Measurements from ENCODE around the gene RASA2. TPM values are rescaled to one million over a fixed set of nuclear protein-coding genes. Genes with fewer than 3 reads are reported as not detected.

RASA2 gene
- polyA plus RNA-seq, 1 donor (not counting 4 experiments of a cell fraction or from before 2014, with no cell fraction given): 10.3 TPM

GRCh38 chr3:141450727-141451375 is 36.0 kb upstream of the RASA2 start:
- Histone ChIP-seq H3K36me3 (ENCODE audit: control insufficient read depth in 2 of 2, extremely low read depth in 1 of 2, insufficient read depth in 2 of 2, low read length in 2 of 2) (peaks cover 6 to 10% of the 10 kb centered on the region in 2 experiments), H3K9me3 (ENCODE audit: control insufficient read depth, low read depth, low read length) (no peaks in the 10 kb centered on the region), H3K79me2 (ENCODE audit: control insufficient read depth, insufficient read depth, low read length) (no peaks in the 10 kb centered on the region), H3K4me3 (ENCODE audit: control insufficient read depth in 2 of 3, extremely low read depth in 1 of 3, insufficient read depth in 2 of 3, low read depth in 1 of 3, low read length in 3 of 3) (no peak overlapping the region), H3K27ac (ENCODE audit: control insufficient read depth, insufficient read depth, low read length) (no peak overlapping the region), H3K9me1 (ENCODE audit: control insufficient read depth, extremely low read depth, insufficient read depth, low read length) (no peaks in the 10 kb centered on the region), H4K20me1 (ENCODE audit: control insufficient read depth, extremely low read depth, insufficient read depth, low read length) (no peaks in the 10 kb centered on the region), H3K27me3 (ENCODE audit: control insufficient read depth, extremely low read depth, insufficient read depth, low read length) (no peaks in the 10 kb centered on the region), H2AFZ (ENCODE audit: control insufficient read depth, low read length) (no peak overlapping the region), H3K4me2 (ENCODE audit: control insufficient read depth, extremely low read depth, insufficient read depth, low read depth, low read length) (no peak overlapping the region), H3K4me1 (ENCODE audit: control insufficient read depth, extremely low read depth, insufficient read depth, low read length) (peaks cover 3% of the 10 kb centered on the region), H3K9ac (ENCODE audit: control insufficient read depth, extremely low read depth, insufficient read depth, low read length) (no peak overlapping the region)
- FAIRE-seq (no peak), DNase-seq (ENCODE audit: low read depth, low spot score) (no peak)
- dilution Hi-C loops (cut with MboI; ENCODE audit: extremely low pct_ligation_motif_present, low sequenced_read_pairs): no loop called here
- TF ChIP-seq EZH2 (IDR thresholded peaks at IDR 0.05; ENCODE audit: low read length) (no peak), CTCF (optimal IDR thresholded peaks at IDR 0.05 in 1 of 3, IDR thresholded peaks at IDR 0.05 in 1 of 3, conservative IDR thresholded peaks at IDR 0.05 in 1 of 3; ENCODE audit: extremely low read depth in 1 of 3, insufficient read depth in 2 of 3, low read length in 3 of 3) (no peak)

DNA sequence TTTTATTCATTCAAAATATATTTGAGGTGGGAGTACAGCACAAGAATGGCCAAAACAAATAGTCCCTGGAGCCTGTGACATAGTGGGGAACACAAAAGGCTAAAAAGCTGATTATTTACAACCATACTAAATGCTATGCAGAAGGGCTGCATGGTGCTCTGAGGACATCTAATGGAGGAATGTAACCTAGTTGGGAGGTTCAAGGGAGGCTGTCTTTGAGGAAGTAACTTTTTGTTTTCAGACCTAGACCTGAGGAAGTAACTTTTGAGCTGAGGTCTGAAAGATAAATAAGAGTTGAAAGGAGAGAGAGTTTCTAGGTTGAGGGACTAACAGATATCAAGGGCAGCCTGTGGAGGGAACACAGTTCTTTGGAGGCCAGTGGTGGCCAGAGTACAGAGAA is 34.8 kb upstream of the RASA2 start:
- Histone ChIP-seq H3K9me1 (ENCODE audit: control insufficient read depth, extremely low read depth, insufficient read depth, low read length) (no peaks in the 10 kb centered on the region), H3K4me2 (ENCODE audit: control insufficient read depth, extremely low read depth, insufficient read depth, low read depth, low read length) (no peak overlapping the region), H3K9me3 (ENCODE audit: control insufficient read depth, low read depth, low read length) (no peaks in the 10 kb centered on the region), H3K36me3 (ENCODE audit: control insufficient read depth in 2 of 2, extremely low read depth in 1 of 2, insufficient read depth in 2 of 2, low read length in 2 of 2) (peaks cover 2 to 5% of the 10 kb centered on the region in 2 experiments), H3K27ac (ENCODE audit: control insufficient read depth, insufficient read depth, low read length) (no peak overlapping the region), H4K20me1 (ENCODE audit: control insufficient read depth, extremely low read depth, insufficient read depth, low read length) (no peaks in the 10 kb centered on the region), H3K79me2 (ENCODE audit: control insufficient read depth, insufficient read depth, low read length) (no peaks in the 10 kb centered on the region), H3K4me1 (ENCODE audit: control insufficient read depth, extremely low read depth, insufficient read depth, low read length) (peaks cover 3% of the 10 kb centered on the region), H3K4me3 (ENCODE audit: control insufficient read depth in 2 of 3, extremely low read depth in 1 of 3, insufficient read depth in 2 of 3, low read depth in 1 of 3, low read length in 3 of 3) (no peak overlapping the region), H3K9ac (ENCODE audit: control insufficient read depth, extremely low read depth, insufficient read depth, low read length) (no peak overlapping the region), H2AFZ (ENCODE audit: control insufficient read depth, low read length) (no peak overlapping the region), H3K27me3 (ENCODE audit: control insufficient read depth, extremely low read depth, insufficient read depth, low read length) (no peaks in the 10 kb centered on the region)
- dilution Hi-C loops (cut with MboI; ENCODE audit: extremely low pct_ligation_motif_present, low sequenced_read_pairs): no loop called here
- DNase-seq (ENCODE audit: low read depth, low spot score) (no peak), FAIRE-seq (no peak)
- TF ChIP-seq EZH2 (IDR thresholded peaks at IDR 0.05; ENCODE audit: low read length) (no peak), CTCF (optimal IDR thresholded peaks at IDR 0.05 in 1 of 3, IDR thresholded peaks at IDR 0.05 in 1 of 3, conservative IDR thresholded peaks at IDR 0.05 in 1 of 3; ENCODE audit: extremely low read depth in 1 of 3, insufficient read depth in 2 of 3, low read length in 3 of 3) (peak; percentile 58 to 69 (median 68))
